ENCODE data around the gene TMX2.
A peak's percentile ranks its signal among the peaks of the same experiment; 100 is the strongest.

TMX2 gene

GRCh38 chr11:57746920-57747319 lies 34.5 kb downstream of the TMX2 start:
- Histone ChIP-seq H3K4me1 (ENCODE audit: insufficient read depth, low read length, poor library complexity, severe bottlenecking) (peaks cover 17% of the 10 kb centered on the region), H3K4me3 (ENCODE audit: low read length, poor library complexity, severe bottlenecking) (no peak overlapping the region), H4K20me1 (ENCODE audit: insufficient read depth, low read length, poor library complexity, severe bottlenecking) (peaks cover 22% of the 10 kb centered on the region), H3K9ac (ENCODE audit: low read depth, low read length, poor library complexity, severe bottlenecking) (no peak overlapping the region), H3F3A (ENCODE audit: low read depth) (no peaks in the 10 kb centered on the region), H3K9me2 (replicated peaks; ENCODE audit: low read depth, low read length) (no peaks in the 10 kb centered on the region), H3K9me3 (ENCODE audit: insufficient read depth, low read depth, low read length) (no peaks in the 10 kb centered on the region), H3K36me3 (ENCODE audit: insufficient read depth, low read length) (peaks cover 21% of the 10 kb centered on the region), H3K27me3 (ENCODE audit: insufficient read depth, low read length, poor library complexity, severe bottlenecking) (peaks cover 2% of the 10 kb centered on the region), H3K4me2 (ENCODE audit: low read depth, low read length, poor library complexity, severe bottlenecking) (no peak overlapping the region), H3K79me2 (ENCODE audit: insufficient read depth, low read length) (peaks cover 29% of the 10 kb centered on the region), H2AFZ (ENCODE audit: low read length) (no peak overlapping the region)
- TF ChIP-seq CTCF (conservative IDR thresholded peaks at IDR 0.05; ENCODE audit: low read length) (no peak), EZH2phosphoT487 (IDR thresholded peaks at IDR 0.05; ENCODE audit: borderline replicate concordance) (no peak)

DNA sequence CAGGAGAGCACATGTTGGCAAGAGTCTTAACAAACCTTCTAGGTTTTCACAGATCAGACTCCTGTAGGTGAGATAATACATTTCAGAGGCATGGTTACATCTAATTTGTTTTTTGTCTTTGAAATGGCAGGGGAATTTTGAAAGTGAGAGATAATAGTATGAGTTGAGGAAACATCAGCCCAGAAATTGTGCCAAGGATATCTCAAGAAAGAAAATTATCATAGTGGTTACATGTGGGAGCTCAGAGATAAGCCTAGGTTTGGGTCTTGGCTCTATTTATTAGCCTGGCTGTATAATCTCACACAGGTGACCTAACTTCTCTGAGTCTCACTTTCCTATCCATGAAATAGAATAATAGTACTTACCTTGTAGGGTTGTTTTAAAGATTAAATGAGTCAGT lies 38.8 kb downstream of the TMX2 start:
- Histone ChIP-seq H3K79me2 (ENCODE audit: insufficient read depth, low read length) (no peaks in the 10 kb centered on the region), H4K20me1 (ENCODE audit: insufficient read depth, low read length, poor library complexity, severe bottlenecking) (no peaks in the 10 kb centered on the region), H3K4me2 (ENCODE audit: low read depth, low read length, poor library complexity, severe bottlenecking) (no peak overlapping the region), H3K27me3 (ENCODE audit: insufficient read depth, low read length, poor library complexity, severe bottlenecking) (no peaks in the 10 kb centered on the region), H2AFZ (ENCODE audit: low read length) (no peak overlapping the region), H3K4me1 (ENCODE audit: insufficient read depth, low read length, poor library complexity, severe bottlenecking) (no peaks in the 10 kb centered on the region), H3K4me3 (ENCODE audit: low read length, poor library complexity, severe bottlenecking) (no peak overlapping the region), H3K9ac (ENCODE audit: low read depth, low read length, poor library complexity, severe bottlenecking) (no peak overlapping the region), H3K9me2 (replicated peaks; ENCODE audit: low read depth, low read length) (no peaks in the 10 kb centered on the region), H3K9me3 (ENCODE audit: insufficient read depth, low read depth, low read length) (no peaks in the 10 kb centered on the region), H3K36me3 (ENCODE audit: insufficient read depth, low read length) (no peaks in the 10 kb centered on the region), H3F3A (ENCODE audit: low read depth) (no peaks in the 10 kb centered on the region)
- TF ChIP-seq CTCF (conservative IDR thresholded peaks at IDR 0.05; ENCODE audit: low read length) (no peak), EZH2phosphoT487 (IDR thresholded peaks at IDR 0.05; ENCODE audit: borderline replicate concordance) (no peak)

DNA sequence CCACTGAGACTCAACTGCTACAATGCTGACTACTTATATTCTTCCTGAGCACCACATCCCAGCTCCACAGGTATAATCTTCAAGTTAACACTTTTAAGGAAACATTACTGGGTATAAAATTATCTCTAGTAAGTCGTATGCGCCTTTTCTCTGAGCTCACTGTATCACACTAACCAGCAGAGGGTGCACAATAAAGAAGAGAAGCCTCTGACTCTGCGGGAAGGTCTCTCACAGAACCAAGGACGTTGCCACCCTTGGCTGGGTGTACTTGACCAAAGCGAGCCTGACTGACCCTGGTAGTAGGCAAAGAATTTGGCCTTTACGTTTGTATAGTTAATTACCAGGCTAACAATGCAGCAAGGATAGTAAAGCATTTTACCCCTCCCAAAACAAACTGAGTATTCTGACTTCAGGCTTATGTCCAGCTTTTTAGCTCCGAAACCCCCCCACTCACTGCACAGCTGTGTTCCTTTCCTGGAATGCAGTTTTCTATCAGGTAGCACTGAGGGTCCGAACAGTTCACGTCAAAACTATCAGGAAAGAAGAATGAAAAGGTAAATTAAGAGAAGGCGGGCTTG lies 39.4 kb downstream of the TMX2 start, which contains the start of gene BTBD18:
BTBD18 (minus strand) TSS at position 144 of the 578 bp plus-strand sequence. CDS start 631 bp downstream, outside the sequence.
- H3K9me3 ChIP-seq (ENCODE audit: insufficient read depth, low read depth, low read length) = no peaks in the 10 kb centered on the region
- no peak within 1 kb of the TSS for H3K4me2 ChIP-seq (ENCODE audit: low read depth, low read length, poor library complexity, severe bottlenecking)
- H3F3A ChIP-seq (ENCODE audit: low read depth) = no peaks in the 10 kb centered on the region
- H3K9me2 ChIP-seq (replicated peaks; ENCODE audit: low read depth, low read length) = no peaks in the 10 kb centered on the region
- H3K4me3 ChIP-seq (ENCODE audit: low read length, poor library complexity, severe bottlenecking) = no peak within 1 kb of the TSS
- H3K9ac ChIP-seq (ENCODE audit: low read depth, low read length, poor library complexity, severe bottlenecking) = no peak within 1 kb of the TSS
- TF ChIP-seq CTCF (conservative IDR thresholded peaks at IDR 0.05; ENCODE audit: low read length) (peak; percentile 70), EZH2phosphoT487 (IDR thresholded peaks at IDR 0.05; ENCODE audit: borderline replicate concordance) (no peak)
- no peaks in the 10 kb centered on the region for H3K4me1 ChIP-seq (ENCODE audit: insufficient read depth, low read length, poor library complexity, severe bottlenecking)
- H2AFZ ChIP-seq (ENCODE audit: low read length) = no peak within 1 kb of the TSS
- H3K79me2 ChIP-seq (ENCODE audit: insufficient read depth, low read length) = no peaks in the 10 kb centered on the region
- no peaks in the 10 kb centered on the region for H4K20me1 ChIP-seq (ENCODE audit: insufficient read depth, low read length, poor library complexity, severe bottlenecking)
- H3K36me3 ChIP-seq (ENCODE audit: insufficient read depth, low read length) = no peaks in the 10 kb centered on the region
- H3K27me3 ChIP-seq (ENCODE audit: insufficient read depth, low read length, poor library complexity, severe bottlenecking) = no peaks in the 10 kb centered on the region
